Gastrocnemius medialis (tissue), 4 donors: ENCODE data around the gene NOP58. TPM values are rescaled to one million over a fixed set of nuclear protein-coding genes. Genes with fewer than 3 reads are reported as not detected.
A peak's percentile ranks its signal among the peaks of the same experiment; 100 is the strongest.

Experiments used
- ATAC-seq, 2 donors: fragments of 150-250 bp; one replicate each; pipeline ENCODE4 v1.9.1; 2016
- DNase-seq, 2 donors: peaks; one replicate each; pipeline ENCODE4 v3.0.0-alpha.2; 2019
- H3K27ac ChIP-seq, 4 donors: fragments of 200-600 bp; sonication (generic); 1 replicate in 1 of 4; 2 replicates in 3 of 4; pipeline ENCODE4 v1.5.1; 2016 to 2018; ENCODE audit warnings: mild to moderate bottlenecking in 2 of 4, moderate library complexity in 1 of 4
- H3K27me3 ChIP-seq, 3 donors: fragments of 200-600 bp; sonication (generic) in 2 of 3; 1 replicate in 1 of 3; 2 replicates in 2 of 3; pipeline versions ENCODE4 v1.5.1 to v1.6.0; 2016 to 2019; ENCODE audit warnings: mild to moderate bottlenecking in 1 of 3, moderate library complexity in 1 of 3
- H3K36me3 ChIP-seq, 2 donors: fragments of 200-600 bp; sonication (generic) in 1 of 2; one replicate each; pipeline ENCODE4 v1.5.1; 2017 to 2018
- H3K4me1 ChIP-seq, 2 donors: fragments of 200-600 bp; sonication (generic) in 1 of 2; one replicate each; pipeline ENCODE4 v1.5.1; 2016 to 2017; ENCODE audit warnings: mild to moderate bottlenecking in 2 of 2
- H3K4me3 ChIP-seq, 4 donors: fragments of 200-600 bp; sonication (generic) in 3 of 4; 1 replicate in 1 of 4; 2 replicates in 3 of 4; pipeline ENCODE4 v1.5.1; 2016 to 2019; ENCODE audit warnings: mild to moderate bottlenecking in 2 of 4
- H3K9me3 ChIP-seq, 3 donors: fragments of 200-600 bp; sonication (generic) in 2 of 3; 1 replicate in 1 of 3; 2 replicates in 2 of 3; pipeline ENCODE4 v1.5.1; 2016 to 2019
- CTCF ChIP-seq, 5 experiments: fragments of 450-650 bp in 3 of 5; fragments of 200-600 bp in 2 of 5; sonication (generic) in 2 of 5; IDR thresholded peaks in 4 of 5; conservative IDR thresholded peaks in 1 of 5; 1 replicate in 4 of 5; 2 replicates in 1 of 5; pipeline ENCODE4 v1.5.1; 2016 to 2019; ENCODE audit warnings: antibody characterized with exemption in 5 of 5, mild to moderate bottlenecking in 3 of 5, moderate library complexity in 3 of 5
- POLR2A ChIP-seq, 2 donors: fragments of 450-650 bp; IDR thresholded peaks; one replicate each; pipeline ENCODE4 v1.6.1; 2017; ENCODE audit warnings: antibody characterized with exemption in 2 of 2, mild to moderate bottlenecking in 2 of 2, moderate library complexity in 2 of 2
- in situ Hi-C, 4 donors: fragments of 200-750 bp; cut with MboI; loops; one replicate each; pipeline versions ENCODE4 v1.15.0 to v1.8.0; 2017; ENCODE audit warnings: low sequenced_read_pairs in 4 of 4
- intact Hi-C: fragments of 100-400 bp; cut with DNase I; formaldehyde crosslinking; loops from one replicate; pipeline ENCODE4 v1.15.1; 2023; ENCODE audit warnings: low total_unique reads
- total RNA-seq, 4 donors: library from RNA; depleted of rRNA; stranded (reverse); fragments of >200 nt; gene quantifications; one replicate each; pipeline versions ENCODE4 v1.1.0 to v1.2.3, GENCODE V29; 2016

Gene NOP58
- total RNA-seq, 4 donors from 2014 or later: 22.5 to 69.9 (median 31.7) TPM

- Histone ChIP-seq H3K36me3 (no peaks in the 10 kb centered on the region), H3K4me3 (peak overlapping the region in 1 of 4 donors; percentile 11), H3K9me3 (no peaks in the 10 kb centered on the region), H3K4me1 (peaks cover 7 to 8% of the 10 kb centered on the region in 2 donors), H3K27ac (peak overlapping the region; percentile 81 to 92 (median 86)), H3K27me3 (no peaks in the 10 kb centered on the region)
- intact Hi-C loops: loop anchor here (2.0 kb wide), 1 partner anchor 15 kb away; the partner anchor contains the start of gene NOP58
- ATAC-seq (peak; percentile 96 to 98), DNase-seq (peak; percentile 38 to 84)
- no peak for TF ChIP-seq POLR2A (IDR thresholded peaks at IDR 0.05)
- no peak for TF ChIP-seq CTCF (IDR thresholded peaks at IDR 0.05 in 4 of 5, conservative IDR thresholded peaks at IDR 0.05 in 1 of 5)
- in situ Hi-C loops: no loop called here
These were observed 15.9 kb upstream of the NOP58 start for GRCh38 chr2:202249521-202250253.

- in situ Hi-C loops: no loop called here
- Histone ChIP-seq H3K27ac (peak overlapping the region; percentile 81 to 92 (median 86)), H3K27me3 (no peaks in the 10 kb centered on the region), H3K9me3 (no peaks in the 10 kb centered on the region), H3K36me3 (no peaks in the 10 kb centered on the region), H3K4me3 (no peak overlapping the region), H3K4me1 (peaks cover 7 to 8% of the 10 kb centered on the region in 2 donors)
- ATAC-seq (no peak), DNase-seq (no peak)
- intact Hi-C loops: no loop called here
- no peak for TF ChIP-seq POLR2A (IDR thresholded peaks at IDR 0.05)
- TF ChIP-seq CTCF (IDR thresholded peaks at IDR 0.05 in 4 of 5, conservative IDR thresholded peaks at IDR 0.05 in 1 of 5): no peak
These were observed 14.1 kb upstream of the NOP58 start for GRCh38 chr2:202251494-202251893.

- in situ Hi-C loops (no loop called here), intact Hi-C loops (loop anchor here (10.0 kb wide), 2 partner anchors 227 to 753 kb away; partner anchors contain the start of genes FZD7 and NBEAL1)
- TF ChIP-seq POLR2A (IDR thresholded peaks at IDR 0.05): no peak
- TF ChIP-seq CTCF (IDR thresholded peaks at IDR 0.05 in 4 of 5, conservative IDR thresholded peaks at IDR 0.05 in 1 of 5): no peak
- Histone ChIP-seq H3K4me1 (peaks cover 0 to under 1% of the 10 kb centered on the region in 2 donors), H3K36me3 (no peaks in the 10 kb centered on the region), H3K27ac (no peak overlapping the region), H3K27me3 (no peaks in the 10 kb centered on the region), H3K4me3 (no peak overlapping the region), H3K9me3 (no peaks in the 10 kb centered on the region)
- DNase-seq (no peak), ATAC-seq (no peak)
These were observed 4.0 kb upstream of the NOP58 start for GRCh38 chr2:202261531-202261930.

- H3K4me3 ChIP-seq: peak overlapping the region; percentile 77 to 98 (median 85)
- H3K36me3 ChIP-seq: no peaks in the 10 kb centered on the region
- peak overlapping the region in 2 of 4 donors; percentile 25 to 98 for H3K27ac ChIP-seq
- no peak for TF ChIP-seq POLR2A (IDR thresholded peaks at IDR 0.05)
- no peak for TF ChIP-seq CTCF (IDR thresholded peaks at IDR 0.05 in 4 of 5, conservative IDR thresholded peaks at IDR 0.05 in 1 of 5)
- DNase-seq: no peak
- no peaks in the 10 kb centered on the region for H3K27me3 ChIP-seq
- peaks cover 24 to 25% of the 10 kb centered on the region in 2 donors for H3K4me1 ChIP-seq
- intact Hi-C loops (loop anchor here (5.0 to 10.0 kb wide), 3 partner anchors 110 to 747 kb away; partner anchors contain the start of genes BMPR2, FZD7 and NBEAL1), in situ Hi-C loops (no loop called here)
- H3K9me3 ChIP-seq: no peaks in the 10 kb centered on the region
- ATAC-seq: no peak
These were observed 1.9 kb downstream of the NOP58 start for GRCh38 chr2:202267495-202267894.
